IMR-90 (cell line): ENCODE measurements around the gene CLDN10. TPM values are rescaled to one million over a fixed set of nuclear protein-coding genes. Genes with fewer than 3 reads are reported as not detected.

Source experiments
- ATAC-seq: fragments of 200-7000 bp; cut with Tn5 transposase; 2 replicates; pipeline ENCODE4 v1.9.1; 2020; ENCODE audit warnings: low read depth, mild to moderate bottlenecking, moderate library complexity
- BruUV-seq: library from RNA; stranded (reverse); fragments of 400-500 nt; replicated peaks from 2 replicates; lab custom pipeline; 2021; lab: Mats Ljungman, UMichigan
- CTCF ChIA-PET: fragments of 300-600 bp; formaldehyde crosslinking; extraction: SDS; loops from one replicate; lab custom pipeline; 2021; ENCODE audit warnings: antibody characterized with exemption; lab: Yijun Ruan, JAX
- POLR2A ChIA-PET: fragments of 300-600 bp; sonication (Branson Sonifier 250); formaldehyde crosslinking; loops from one replicate; lab custom pipeline; 2022; ENCODE audit warnings: antibody characterized with exemption; ENCODE audit not compliant: unreplicated experiment; lab: Charles Lee
- DNase-seq: peaks from one replicate; pipeline ENCODE4 v3.0.0; 2013
- H2AFZ ChIP-seq: replicated peaks from 2 replicates; pipeline ENCODE3; 2013; ENCODE audit warnings: low read length, mild to moderate bottlenecking; ENCODE audit not compliant: poor library complexity
- H2AK5ac ChIP-seq: 2 replicates; pipeline ENCODE4 v1.6.1; 2013; ENCODE audit warnings: low read depth, low read length, inconsistent platforms
- H2AK9ac ChIP-seq: replicated peaks from 2 replicates; pipeline ENCODE3; 2013; ENCODE audit warnings: mild to moderate bottlenecking, low read depth, low read length, moderate library complexity; ENCODE audit not compliant: poor library complexity
- H2BK120ac ChIP-seq: 2 replicates; pipeline ENCODE4 v1.6.1; 2013; ENCODE audit warnings: low read depth, low read length, inconsistent platforms
- H2BK15ac ChIP-seq: 3 replicates; pipeline ENCODE4 v1.6.1; 2013; ENCODE audit warnings: low read depth, low read length, inconsistent platforms
- H2BK20ac ChIP-seq: 2 replicates; pipeline ENCODE4 v1.6.1; 2013; ENCODE audit warnings: low read depth, mild to moderate bottlenecking, inconsistent platforms, low read length, moderate library complexity
- H2BK5ac ChIP-seq: 2 replicates; pipeline ENCODE4 v1.6.1; 2013; ENCODE audit warnings: mild to moderate bottlenecking, low read depth, low read length, inconsistent platforms; ENCODE audit not compliant: poor library complexity, severe bottlenecking
- H3K14ac ChIP-seq: replicated peaks from 2 replicates; pipeline ENCODE4 v1.6.1; 2013; ENCODE audit warnings: low read depth, low read length, inconsistent platforms
- H3K18ac ChIP-seq: 2 replicates; pipeline ENCODE4 v1.6.1; 2013; ENCODE audit warnings: low read depth, low read length, control low read depth
- H3K23ac ChIP-seq: 2 replicates; pipeline ENCODE4 v1.6.1; 2013; ENCODE audit warnings: low read depth, low read length, inconsistent platforms
- H3K27ac ChIP-seq: 2 replicates; pipeline ENCODE4 v1.5.1; 2013; ENCODE audit warnings: mild to moderate bottlenecking, control low read depth, low read length; ENCODE audit not compliant: insufficient read depth
- H3K27me3 ChIP-seq: 2 replicates; pipeline ENCODE4 v1.6.1; 2013; ENCODE audit warnings: low read length; ENCODE audit not compliant: control insufficient read depth, insufficient read depth
- H3K36me3 ChIP-seq: 2 replicates; pipeline ENCODE4 v1.6.1; 2013; ENCODE audit warnings: low read length, mixed read lengths; ENCODE audit not compliant: control insufficient read depth, insufficient read depth
- H3K4ac ChIP-seq: 2 replicates; pipeline ENCODE4 v1.6.1; 2013; ENCODE audit warnings: low read depth, low read length, inconsistent platforms
- H3K4me1 ChIP-seq: 2 replicates; pipeline ENCODE4 v1.6.1; 2013; ENCODE audit warnings: low read length, mixed read lengths; ENCODE audit not compliant: control insufficient read depth, insufficient read depth
- H3K4me2 ChIP-seq: 2 replicates; pipeline ENCODE4 v1.6.1; 2013; ENCODE audit warnings: low read depth, mild to moderate bottlenecking, control low read depth, low read length, moderate library complexity
- H3K4me3 ChIP-seq: 2 replicates; pipeline ENCODE4 v1.5.1; 2013; ENCODE audit warnings: low read depth, mild to moderate bottlenecking, control low read depth, low read length, moderate library complexity; ENCODE audit not compliant: insufficient read depth
- H3K56ac ChIP-seq: 2 replicates; pipeline ENCODE4 v1.6.1; 2013; ENCODE audit warnings: low read length, inconsistent platforms; ENCODE audit not compliant: insufficient read depth; ENCODE audit errors: extremely low read depth
- H3K79me1 ChIP-seq, 2 experiments: 2 replicates each; pipeline ENCODE4 v1.6.1; 2013; ENCODE audit warnings: low read length in 2 of 2, inconsistent platforms in 1 of 2, low read depth in 1 of 2
- H3K9ac ChIP-seq: 2 replicates; pipeline ENCODE4 v1.6.1; 2013; ENCODE audit warnings: low read depth, low read length, control low read depth
- H3K9me1 ChIP-seq: 2 replicates; pipeline ENCODE4 v1.6.1; 2013; ENCODE audit warnings: low read length, inconsistent platforms; ENCODE audit not compliant: insufficient read depth
- H3K9me3 ChIP-seq: 2 replicates; pipeline ENCODE4 v1.6.1; 2013; ENCODE audit warnings: low read length; ENCODE audit not compliant: control insufficient read depth, insufficient read depth
- H4K20me1 ChIP-seq: 2 replicates; pipeline ENCODE4 v1.6.1; 2013; ENCODE audit warnings: low read length, inconsistent platforms; ENCODE audit not compliant: insufficient read depth
- H4K5ac ChIP-seq: 2 replicates; pipeline ENCODE4 v1.6.1; 2013; ENCODE audit warnings: mild to moderate bottlenecking, low read depth, low read length, control low read depth
- H4K8ac ChIP-seq, 2 experiments: 2 replicates each; pipeline ENCODE4 v1.6.1; 2013; ENCODE audit warnings: low read depth in 2 of 2, low read length in 2 of 2, control low read depth in 1 of 2, inconsistent platforms in 1 of 2
- H4K91ac ChIP-seq: 2 replicates; pipeline ENCODE4 v1.6.1; 2013; ENCODE audit warnings: low read depth, low read length, inconsistent platforms; ENCODE audit not compliant: insufficient read depth
- FOS ChIP-seq: fragments of 150-350 bp; IDR thresholded peaks from 2 replicates; pipeline ENCODE4 v1.6.1; 2016; ENCODE audit warnings: low read depth, low read length
- RCOR1 ChIP-seq: IDR thresholded peaks from 2 replicates; pipeline ENCODE4 v1.6.1; 2012; ENCODE audit warnings: mild to moderate bottlenecking, low read length, improper control_type of control experiment; ENCODE audit not compliant: insufficient replicate concordance
- WGBS, 2 experiments: methylation state at CpG; one replicate each; pipeline versions ENCODE4 v1.1.5 to v1.1.7; 2013; ENCODE audit warnings: missing lambda C conversion rate in 2 of 2; ENCODE audit not compliant: insufficient read length in 1 of 2; ENCODE audit errors: extremely low coverage in 2 of 2; 5-methylcytosine and 5-hydroxymethylcytosine counted together
- dilution Hi-C: fragments of 300-500 bp; cut with HindIII; formaldehyde crosslinking; loops from one replicate; pipeline ENCODE4 v1.14.3; 2018; ENCODE audit warnings: low sequenced_read_pairs; ENCODE audit not compliant: unreplicated experiment
- in situ Hi-C: fragments of 300-500 bp; cut with MboI; formaldehyde crosslinking; loops from 3 replicates; pipeline ENCODE4 v1.14.3; 2019; ENCODE audit warnings: low sequenced_read_pairs, inconsistent platforms, mixed read lengths
- intact Hi-C: fragments of 100-400 bp; cut with micrococcal nuclease; formaldehyde crosslinking; loops from 2 replicates; pipeline ENCODE4 v1.10.0; 2022
- polyA plus RNA-seq, 3 experiments: library from polyadenylated mRNA; depleted of rRNA; stranded (reverse); fragments of >200 nt; gene quantifications; 2 replicates each; pipeline ENCODE4 v1.2.3, GENCODE V29; 2012; ENCODE audit warnings: low replicate concordance in 1 of 3
- total RNA-seq: library from RNA; depleted of rRNA; stranded (reverse); fragments of >200 nt; gene quantifications from 2 replicates; pipeline ENCODE4 v1.2.3, GENCODE V29; 2012

Gene CLDN10
- total and polyA plus RNA-seq, 2 of the 4 experiments (the other 2 are of a cell fraction), result not detected

- H3K56ac ChIP-seq, result no peak overlapping the region
- no peaks in the 10 kb centered on the region for H4K20me1 ChIP-seq
- H3K27me3 ChIP-seq, result peaks cover 12% of the 10 kb centered on the region
- TF ChIP-seq RCOR1 (no peak), FOS (peak; percentile 56)
- ChIA-PET CTCF (interaction anchor here (1.6 kb wide), 1 partner anchor 34 kb away, joined by 3 read pairs; no protein-coding TSS in a partner anchor), POLR2A (no interaction called here)
- H3K4me2 ChIP-seq, result no peak overlapping the region
- DNase-seq (peak; percentile 73), ATAC-seq (peak; percentile 43)
- H3K79me1 ChIP-seq, result no peaks in the 10 kb centered on the region
- no peak overlapping the region for H3K14ac ChIP-seq
- no TSS peak for BruUV-seq
- no peak overlapping the region for H3K27ac ChIP-seq
- H2AK5ac ChIP-seq, result no peak overlapping the region
- no peak overlapping the region for H3K18ac ChIP-seq
- no peaks in the 10 kb centered on the region for H3K9me1 ChIP-seq
- H3K36me3 ChIP-seq, result no peaks in the 10 kb centered on the region
- intact Hi-C loops, result no loop called here
- H2BK5ac ChIP-seq, result no peak overlapping the region
- 29% methylated on average over 3 of the region's 3 CpGs; no CpG with 5 or more reads in 1 of the 2 experiments for WGBS, 2 experiments
- H2AFZ ChIP-seq, result no peak overlapping the region
- no peak overlapping the region for H4K91ac ChIP-seq
- no peak overlapping the region for H2AK9ac ChIP-seq
- peaks cover 3% of the 10 kb centered on the region for H3K4me1 ChIP-seq
- H2BK120ac ChIP-seq, result no peak overlapping the region
- H3K4ac ChIP-seq, result no peak overlapping the region
- no peaks in the 10 kb centered on the region for H3K9me3 ChIP-seq
- no peak overlapping the region for H3K4me3 ChIP-seq
- no peak overlapping the region for H3K9ac ChIP-seq
- dilution Hi-C loops, result no loop called here
- H2BK20ac ChIP-seq, result no peak overlapping the region
- no peak overlapping the region for H2BK15ac ChIP-seq
- in situ Hi-C loops, result no loop called here
- no peak overlapping the region for H4K5ac ChIP-seq
- no peak overlapping the region for H4K8ac ChIP-seq
- H3K23ac ChIP-seq, result no peak overlapping the region
Observed at GRCh38 chr13:95535243-95535642, 17.3 kb upstream of the CLDN10 start.
